ENCODE results near the gene TANC1.
"Not testable (repeated sequence)": the region's sequence is repeated elsewhere in the genome, so short reads cannot be mapped to it uniquely, and the experiment has no call there.

The TANC1 gene

GRCh38 chr2:159140070-159140769, 171.8 kb downstream of the TANC1 start:
- DNase-seq (ENCODE audit: low read depth in 2 of 2), result no peak

GRCh38 chr2:159140821-159141220, 172.4 kb downstream of the TANC1 start:
- not testable (repeated sequence) for DNase-seq (ENCODE audit: low read depth in 2 of 2)

GRCh38 chr2:159144776-159145614, 176.6 kb downstream of the TANC1 start:
- peak in 1 of 2 donors; percentile 14 for DNase-seq (ENCODE audit: low read depth in 2 of 2)

GRCh38 chr2:159145745-159146354, 177.4 kb downstream of the TANC1 start:
- no peak for DNase-seq (ENCODE audit: low read depth in 2 of 2)

GRCh38 chr2:159146996-159147666, 178.7 kb downstream of the TANC1 start:
- DNase-seq (ENCODE audit: low read depth in 2 of 2), result no peak

GRCh38 chr2:159147690-159148089, 179.2 kb downstream of the TANC1 start:
- DNase-seq (ENCODE audit: low read depth in 2 of 2), result no peak

GRCh38 chr2:159148901-159149300, 180.5 kb downstream of the TANC1 start:
- DNase-seq (ENCODE audit: low read depth in 2 of 2), result no peak

- DNase-seq (ENCODE audit: low read depth in 2 of 2), result no peak
Measured at GRCh38 chr2:159149747-159150146, 181.3 kb downstream of the TANC1 start.

GRCh38 chr2:159150280-159150746, 181.9 kb downstream of the TANC1 start:
- DNase-seq (ENCODE audit: low read depth in 2 of 2), result no peak

- no peak for DNase-seq (ENCODE audit: low read depth in 2 of 2)
Measured at GRCh38 chr2:159151198-159152127, 183.0 kb downstream of the TANC1 start.

- no peak for DNase-seq (ENCODE audit: low read depth in 2 of 2)
Measured at GRCh38 chr2:159152128-159152778, 183.8 kb downstream of the TANC1 start.

- no peak for DNase-seq (ENCODE audit: low read depth in 2 of 2)
Measured at GRCh38 chr2:159153063-159153462, 184.6 kb downstream of the TANC1 start.

GRCh38 chr2:159153463-159153862, 185.0 kb downstream of the TANC1 start:
- DNase-seq (ENCODE audit: low read depth in 2 of 2), result no peak

- no peak for DNase-seq (ENCODE audit: low read depth in 2 of 2)
Measured at GRCh38 chr2:159153951-159154350, 185.5 kb downstream of the TANC1 start.

GRCh38 chr2:159154366-159154765, 185.9 kb downstream of the TANC1 start:
- DNase-seq (ENCODE audit: low read depth in 2 of 2), result no peak

GRCh38 chr2:159155320-159155719, 186.9 kb downstream of the TANC1 start:
- no peak for DNase-seq (ENCODE audit: low read depth in 2 of 2)

- no peak for DNase-seq (ENCODE audit: low read depth in 2 of 2)
Measured at GRCh38 chr2:159155791-159156190, 187.4 kb downstream of the TANC1 start.

- no peak for DNase-seq (ENCODE audit: low read depth in 2 of 2)
Measured at GRCh38 chr2:159156834-159157233, 188.4 kb downstream of the TANC1 start.

- no peak for DNase-seq (ENCODE audit: low read depth in 2 of 2)
Measured at GRCh38 chr2:159157361-159158209, 189.1 kb downstream of the TANC1 start.
